Measurements from ENCODE around the gene PRKN. TPM values are rescaled to one million over a fixed set of nuclear protein-coding genes. Genes with fewer than 3 reads are reported as not detected.

The PRKN gene
- total and polyA plus RNA-seq, 9 of the 15 experiments (the other 6 are each of a cell fraction or from before 2014, with no cell fraction given) = 0.03 to 0.96 (median 0.15) TPM; not detected in 2

- peak; percentile 77 for TF ChIP-seq NCOA6 (IDR thresholded peaks at IDR 0.05)
- peak; percentile 98 for TF ChIP-seq ZFX (CRISPR knock-in tag; IDR thresholded peaks at IDR 0.05)
- no peak for TF ChIP-seq SFPQ (IDR thresholded peaks at IDR 0.05; ENCODE audit: low read depth, low read length)
- TF ChIP-seq NCOA1 (IDR thresholded peaks at IDR 0.05; ENCODE audit: low read depth) = no peak
- TF ChIP-seq RBM25 (IDR thresholded peaks at IDR 0.05; ENCODE audit: low read depth, low read length, severe bottlenecking) = no peak
- TF ChIP-seq, protein P1, sequence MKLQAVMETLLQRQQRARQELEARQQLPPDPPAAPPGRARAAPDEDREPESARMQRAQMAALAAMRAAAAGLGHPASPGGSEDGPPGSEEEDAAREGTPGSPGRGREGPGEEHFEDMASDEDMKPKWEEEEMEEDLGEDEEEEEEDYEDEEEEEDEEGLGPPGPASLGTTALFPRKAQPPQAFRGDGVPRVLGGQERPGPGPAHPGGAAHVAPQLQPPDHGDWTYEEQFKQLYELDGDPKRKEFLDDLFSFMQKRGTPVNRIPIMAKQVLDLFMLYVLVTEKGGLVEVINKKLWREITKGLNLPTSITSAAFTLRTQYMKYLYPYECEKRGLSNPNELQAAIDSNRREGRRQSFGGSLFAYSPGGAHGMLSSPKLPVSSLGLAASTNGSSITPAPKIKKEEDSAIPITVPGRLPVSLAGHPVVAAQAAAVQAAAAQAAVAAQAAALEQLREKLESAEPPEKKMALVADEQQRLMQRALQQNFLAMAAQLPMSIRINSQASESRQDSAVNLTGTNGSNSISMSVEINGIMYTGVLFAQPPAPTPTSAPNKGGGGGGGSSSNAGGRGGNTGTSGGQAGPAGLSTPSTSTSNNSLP (IDR thresholded peaks at IDR 0.05; ENCODE audit: borderline replicate concordance, low read depth, low read length) = no peak
- peak in 1 of 3 experiments; percentile 77 for TF ChIP-seq YY1 (IDR thresholded peaks at IDR 0.05; ENCODE audit: borderline replicate concordance in 1 of 3, control insufficient read depth in 1 of 3, extremely low read depth in 1 of 3, insufficient read depth in 3 of 3, insufficient read length in 1 of 3, insufficient replicate concordance in 2 of 3, low read depth in 1 of 3, low read length in 2 of 3)
- no peak for TF ChIP-seq MTF1 (CRISPR knock-in tag; IDR thresholded peaks at IDR 0.05; ENCODE audit: borderline replicate concordance)
- no peak for TF ChIP-seq USF2 (CRISPR knock-in tag; IDR thresholded peaks at IDR 0.05)
- no peak for TF ChIP-seq SMAD2 (IDR thresholded peaks at IDR 0.05; ENCODE audit: low read depth, low read length)
- 0 out of 2 replicates have a peak, but pooled peaks have one; percentile 21 for TF ChIP-seq FOSL1 (tag; conservative IDR thresholded peaks at IDR 0.05)
- TF ChIP-seq ETS2 (tag; IDR thresholded peaks at IDR 0.05; ENCODE audit: borderline replicate concordance, poor library complexity, severe bottlenecking) = peak; percentile 25
- TF ChIP-seq TEAD1 (CRISPR knock-in tag; IDR thresholded peaks at IDR 0.05) = peak in 1 of 2 experiments; percentile 84; a peak in 1 of 4 replicates
- peak; percentile 99 for TF ChIP-seq MAZ (CRISPR knock-in tag; conservative IDR thresholded peaks at IDR 0.05 in 1 of 2, IDR thresholded peaks at IDR 0.05 in 1 of 2)
- peak; percentile 100 for TF ChIP-seq FOXJ2 (tag; IDR thresholded peaks at IDR 0.05)
These were observed at the start of gene PRKN, which contains the start of gene PACRG (continued) for GRCh38 chr6:162727322-162728182.
